GM19351 (cell line): ENCODE data around the gene SAT1.

ENCODE experiments used
- ATAC-seq: cut with Tn5 transposase; IDR thresholded peaks from one replicate; pipeline ENCODE4 v1.9.1; 2021; ENCODE audit warnings: mild to moderate bottlenecking, moderate library complexity; ENCODE audit not compliant: unreplicated experiment

The SAT1 gene

DNA sequence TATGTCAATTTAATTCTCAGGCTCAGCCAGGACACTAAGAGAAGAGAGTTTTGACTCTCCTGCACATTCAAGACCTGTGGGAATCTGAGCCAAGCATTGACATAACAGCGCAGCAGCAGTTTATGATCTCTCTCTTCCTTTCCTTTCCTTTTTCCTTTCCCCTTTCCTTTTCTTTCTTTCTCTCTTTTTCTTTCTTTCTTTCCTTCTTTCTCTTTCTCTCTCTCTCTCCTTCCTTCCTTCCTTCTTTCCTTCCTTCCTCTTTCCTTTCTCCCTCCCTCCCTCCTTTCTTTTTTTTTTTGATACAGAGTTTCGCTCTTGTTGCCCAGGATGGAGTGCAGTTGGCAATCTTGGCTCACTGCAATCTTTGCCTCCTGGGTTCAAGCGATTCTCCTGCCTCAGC, 21.6 kb downstream of the SAT1 start:
- no peak for ATAC-seq

DNA sequence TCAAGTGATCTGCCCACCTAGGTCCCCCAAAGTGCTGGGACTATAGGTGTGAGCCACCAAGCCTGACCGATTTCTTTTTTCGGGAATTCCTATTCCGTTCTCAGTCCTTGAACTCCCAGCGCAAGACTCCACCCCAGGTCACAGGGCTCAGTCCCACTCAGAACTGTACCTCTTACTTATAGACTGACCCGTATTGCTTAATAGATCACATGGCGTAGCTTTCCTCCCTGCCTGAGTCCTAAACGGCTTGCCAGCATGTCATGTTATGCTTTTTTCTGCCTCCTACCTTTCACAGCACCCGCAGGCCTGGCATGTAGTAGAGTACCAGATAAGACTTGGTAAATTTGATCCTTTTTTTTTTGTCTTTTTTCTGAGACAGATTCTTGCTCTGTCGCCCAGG, 22.4 kb downstream of the SAT1 start:
- no peak for ATAC-seq

DNA sequence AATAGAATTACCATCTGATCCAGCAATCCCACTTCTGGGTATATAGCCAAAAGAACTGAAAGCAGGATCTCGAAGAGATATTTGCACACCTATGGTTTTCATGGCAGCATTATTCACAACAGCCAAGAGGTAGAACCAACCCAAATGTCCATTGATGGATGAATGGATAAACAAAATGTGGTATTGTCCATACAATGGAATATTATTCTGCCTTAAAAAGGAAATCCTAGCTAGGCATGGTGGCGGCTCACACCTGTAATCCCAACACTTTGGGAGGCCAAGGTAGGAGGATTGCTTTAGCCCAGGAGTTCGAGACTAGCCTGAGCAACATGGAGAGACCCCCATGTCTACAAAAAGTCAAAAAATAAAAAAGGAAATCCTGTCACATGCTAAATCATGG, 27.3 kb downstream of the SAT1 start:
- ATAC-seq = no peak

DNA sequence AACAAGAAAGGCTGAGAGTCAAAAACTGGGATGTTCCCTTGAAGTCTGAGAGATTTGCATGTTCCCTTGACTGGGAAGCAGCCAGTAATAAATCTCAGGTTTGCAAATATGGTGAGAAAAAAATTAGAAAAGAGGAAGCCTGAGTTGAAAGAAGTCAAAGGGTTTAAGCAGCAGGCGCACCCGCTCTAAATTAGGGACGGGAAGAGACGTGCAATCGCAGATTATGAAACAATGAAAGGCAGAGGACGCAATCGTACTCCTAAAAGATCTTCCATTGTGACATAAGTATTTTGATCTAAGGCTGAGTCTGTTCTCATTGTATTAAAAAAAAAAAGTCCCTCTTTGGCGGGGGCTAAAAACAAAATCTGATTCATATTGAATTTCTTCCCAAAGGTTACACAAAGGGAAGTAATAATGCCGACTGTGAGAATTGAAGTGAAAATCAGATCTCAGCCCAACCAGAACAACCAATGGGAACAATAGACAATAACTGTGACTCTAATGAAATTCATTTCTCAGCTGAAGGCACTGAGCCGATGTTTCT, 28.2 kb downstream of the SAT1 start:
- no peak for ATAC-seq

DNA sequence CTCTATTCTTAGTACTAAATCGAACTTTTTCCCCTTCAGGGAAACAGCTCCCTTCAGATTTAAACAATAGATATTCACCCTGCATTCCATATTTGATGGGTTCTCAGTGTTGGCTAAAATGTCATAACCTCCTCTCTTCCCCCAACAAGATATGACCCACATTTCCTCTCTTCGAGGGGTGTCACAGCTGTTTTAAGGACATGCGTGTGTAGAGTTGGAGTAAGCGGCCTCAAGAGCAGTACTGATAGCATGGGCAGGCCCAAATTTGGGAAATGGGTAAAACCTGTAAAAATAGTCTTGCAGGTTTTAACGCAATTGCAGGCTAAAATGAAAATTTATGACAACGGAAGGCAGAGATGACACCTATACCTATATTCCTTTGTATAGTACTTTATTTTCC, 28.7 kb downstream of the SAT1 start:
- no peak for ATAC-seq

DNA sequence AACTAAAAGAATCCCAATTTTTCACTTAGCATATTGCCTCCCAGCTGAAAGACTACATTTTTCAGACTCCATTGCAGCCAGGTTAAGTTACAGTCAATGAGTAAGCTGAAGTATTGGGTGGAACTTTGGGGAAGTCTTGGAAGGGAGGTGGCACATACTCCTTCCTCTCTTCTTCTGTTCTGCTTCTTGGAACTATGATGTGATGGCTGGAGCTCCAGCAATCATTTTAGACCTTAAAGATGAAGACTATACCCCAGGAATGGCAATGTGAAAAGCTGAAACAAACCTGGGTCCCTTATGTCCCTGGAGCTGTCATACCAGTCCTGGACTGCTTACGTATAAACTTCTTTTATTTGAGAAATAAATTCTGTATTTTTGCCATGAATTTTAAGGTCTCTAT, 30.8 kb downstream of the SAT1 start:
- ATAC-seq = no peak

DNA sequence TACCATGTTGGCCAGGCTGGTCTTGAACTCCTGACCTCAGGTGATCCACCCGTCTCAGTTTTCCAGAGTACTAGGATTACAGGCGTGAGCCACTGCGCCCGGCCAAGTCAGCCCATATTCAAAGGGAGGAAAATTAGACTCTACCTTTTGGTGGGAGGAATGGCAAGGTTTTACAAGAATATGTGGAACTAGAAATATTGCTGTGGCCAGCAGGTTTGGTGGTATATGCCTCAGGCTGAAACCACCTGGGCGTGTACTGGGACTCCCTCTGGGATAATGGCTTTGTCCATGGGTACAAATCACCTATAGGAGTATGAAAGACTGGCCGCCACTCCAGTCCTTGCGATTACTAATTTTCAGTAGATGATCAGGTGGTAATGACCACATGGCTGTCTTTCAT, 32.4 kb downstream of the SAT1 start:
- ATAC-seq = no peak

DNA sequence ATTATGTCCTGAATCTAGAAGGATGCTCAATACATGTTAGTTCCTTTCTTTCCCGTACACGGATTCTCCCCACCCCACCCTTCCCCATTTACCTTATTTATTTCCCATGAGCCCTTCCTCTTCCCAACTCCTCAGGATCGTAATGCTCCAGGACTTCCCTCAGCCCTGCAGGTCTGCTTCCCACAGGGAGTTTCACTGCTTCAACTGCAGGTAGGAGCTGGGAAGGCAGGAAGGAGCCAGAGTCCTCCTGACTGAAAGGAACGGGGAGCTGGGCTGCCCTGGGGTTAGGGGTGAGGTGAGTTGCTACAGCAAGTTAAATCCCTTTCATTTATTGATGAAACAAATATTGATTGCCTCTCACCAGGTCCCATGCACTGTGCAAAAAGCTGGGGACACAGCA, 33.2 kb downstream of the SAT1 start:
- no peak for ATAC-seq

DNA sequence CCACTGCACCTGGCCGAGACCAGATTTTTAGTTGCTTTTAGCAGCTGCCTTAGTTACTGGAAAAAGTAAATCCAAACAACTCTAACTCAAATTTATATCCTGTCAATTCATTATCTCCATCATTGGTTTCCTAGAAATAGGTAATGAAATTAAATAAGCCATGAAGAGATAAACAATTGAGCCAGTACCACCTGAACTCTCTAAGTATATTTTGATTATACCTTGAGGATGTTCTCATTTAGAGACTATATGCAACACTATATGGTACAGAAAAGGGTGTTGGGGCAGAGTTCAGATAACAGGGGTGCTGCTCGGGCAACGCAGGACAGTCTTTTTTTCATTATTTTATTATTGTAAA, 35.0 kb downstream of the SAT1 start:
- no peak for ATAC-seq

DNA sequence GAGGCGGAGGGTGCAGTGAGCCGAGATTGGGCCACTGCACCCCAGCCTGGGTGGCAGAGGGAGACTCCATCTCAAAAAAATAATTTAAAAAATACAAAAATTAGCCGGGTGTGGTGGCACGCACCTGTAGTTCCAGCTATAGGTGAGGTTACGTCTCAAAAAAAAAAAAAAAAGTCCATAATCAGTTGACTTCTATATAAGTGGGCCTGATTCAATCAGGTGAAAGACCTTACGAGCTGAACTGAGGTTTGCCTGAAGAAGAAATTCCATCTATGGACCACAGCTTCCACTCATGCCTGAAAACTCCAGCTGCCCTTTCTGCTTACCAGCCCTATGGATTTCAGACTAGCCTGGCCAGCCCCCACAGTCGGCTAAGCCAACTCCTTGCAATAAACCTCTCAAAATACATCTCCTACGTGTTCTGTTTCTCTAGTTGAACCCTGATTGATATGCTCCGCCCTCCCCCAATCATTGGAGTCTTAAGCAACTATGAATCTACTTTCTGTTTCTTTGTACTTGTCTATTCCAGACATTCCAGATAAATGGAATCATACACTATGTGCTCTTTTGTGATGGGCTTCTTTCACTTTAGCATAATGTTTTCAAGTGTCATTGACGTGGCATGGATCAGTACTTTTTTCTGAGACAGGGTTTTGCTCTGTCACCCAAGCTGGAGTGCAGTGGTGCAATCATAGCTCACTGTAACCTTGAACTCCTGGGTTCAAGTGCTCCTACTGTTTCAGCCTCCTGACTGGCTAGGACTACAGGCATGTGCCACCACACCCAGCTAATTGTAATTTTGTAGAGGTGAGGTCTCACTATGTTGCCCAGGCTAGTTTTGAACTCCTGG, 36.6 kb downstream of the SAT1 start:
- ATAC-seq = no peak

DNA sequence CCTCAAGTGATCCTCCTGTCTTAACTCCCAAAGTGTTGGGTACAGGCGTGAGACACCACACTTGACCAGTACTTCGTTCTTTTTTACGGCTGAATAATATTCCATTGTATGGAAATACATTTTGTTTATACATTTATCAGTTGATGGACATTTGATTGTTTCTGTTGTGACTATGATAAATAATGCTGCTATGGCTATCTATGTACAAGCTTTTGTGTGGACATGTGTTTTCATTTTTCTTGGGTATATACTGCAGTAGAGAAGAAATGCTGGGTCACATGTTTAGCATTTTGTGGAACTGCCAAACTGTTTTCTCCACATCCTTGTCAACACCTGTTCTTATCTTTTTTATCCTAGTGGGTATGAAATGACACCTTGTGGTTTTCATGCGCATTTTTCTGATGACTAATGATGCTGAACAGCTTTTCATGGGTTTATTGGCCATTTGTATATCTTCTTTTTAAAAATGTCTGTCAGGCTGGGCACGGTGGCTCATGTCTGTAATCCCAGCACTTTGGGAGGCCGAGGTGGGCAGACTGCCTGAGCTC, 37.3 kb downstream of the SAT1 start:
- ATAC-seq = no peak

DNA sequence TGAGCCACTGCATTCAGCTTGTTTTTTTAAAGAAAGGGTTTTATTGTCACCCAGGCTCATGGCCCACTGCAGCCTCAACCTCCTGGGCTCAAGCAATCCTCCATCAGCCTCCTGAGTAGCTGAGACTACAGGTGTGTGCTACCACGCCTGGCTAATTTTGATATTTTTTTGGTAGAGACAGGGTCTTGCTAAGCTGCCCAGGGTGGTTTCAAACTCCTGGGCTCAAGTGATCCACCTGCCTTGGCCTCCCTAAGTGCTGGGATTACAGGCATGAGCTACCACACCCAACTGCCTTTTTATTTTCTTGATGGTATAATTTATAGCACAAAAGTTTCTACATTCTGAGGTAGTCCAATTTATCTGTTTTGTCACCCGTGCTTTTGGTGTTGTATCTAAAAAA, 38.9 kb downstream of the SAT1 start:
- no peak for ATAC-seq

DNA sequence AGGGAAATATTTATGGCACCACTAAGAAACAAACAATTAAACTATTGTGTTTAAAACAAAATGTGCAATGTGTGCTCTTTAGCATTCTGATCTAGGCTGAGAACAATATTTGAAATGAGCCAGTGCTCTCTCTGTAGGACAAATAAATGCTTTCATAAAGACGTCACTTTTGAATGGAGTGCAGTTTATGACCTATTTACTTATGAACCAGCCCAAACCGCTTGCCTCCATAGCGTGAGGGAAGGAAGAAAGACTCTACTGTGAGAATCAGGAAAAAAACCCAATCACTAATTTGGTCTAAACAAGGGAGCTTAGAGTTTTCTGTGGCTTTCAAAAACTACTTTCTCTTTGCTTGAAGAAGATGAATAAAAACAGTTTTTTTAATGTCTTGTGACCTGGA, 39.4 kb downstream of the SAT1 start:
- ATAC-seq = no peak

DNA sequence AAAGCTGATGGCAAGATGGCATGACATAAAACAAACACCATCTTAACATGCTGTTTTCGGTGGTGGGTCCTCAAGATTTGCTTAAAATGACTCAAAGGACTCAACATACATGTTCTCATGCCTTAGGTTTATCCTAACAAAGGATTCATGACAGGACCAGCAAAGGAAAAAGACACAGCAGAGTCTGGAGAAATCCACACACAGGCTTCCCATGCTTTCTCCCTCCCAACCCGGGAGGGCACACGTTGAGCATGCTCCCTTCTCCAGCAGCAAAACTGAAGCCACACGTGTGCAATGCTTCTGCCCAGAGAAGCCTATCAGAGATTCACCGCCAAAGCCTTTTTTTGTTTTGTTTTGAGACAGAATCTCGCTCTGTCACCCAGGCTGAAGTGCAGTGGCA, 39.9 kb downstream of the SAT1 start:
- no peak for ATAC-seq

DNA sequence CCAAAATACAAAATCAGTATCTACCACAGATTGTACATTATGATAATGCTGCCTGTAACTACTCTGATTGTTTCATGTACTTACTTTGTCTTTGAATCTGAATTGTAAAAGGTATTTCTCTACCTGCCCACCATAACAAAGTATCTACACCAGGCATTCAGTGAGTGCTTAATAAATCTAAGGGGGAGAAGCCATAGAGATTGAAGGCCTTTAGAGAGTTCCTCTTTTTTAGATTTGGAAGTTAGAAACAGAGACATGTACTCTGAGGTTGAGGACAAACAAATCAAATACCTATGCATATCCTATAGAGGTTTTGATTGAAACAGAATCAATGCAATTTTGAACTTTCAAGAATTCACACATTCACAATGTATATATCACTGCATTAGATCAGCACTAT, 42.7 kb downstream of the SAT1 start:
- no peak for ATAC-seq

DNA sequence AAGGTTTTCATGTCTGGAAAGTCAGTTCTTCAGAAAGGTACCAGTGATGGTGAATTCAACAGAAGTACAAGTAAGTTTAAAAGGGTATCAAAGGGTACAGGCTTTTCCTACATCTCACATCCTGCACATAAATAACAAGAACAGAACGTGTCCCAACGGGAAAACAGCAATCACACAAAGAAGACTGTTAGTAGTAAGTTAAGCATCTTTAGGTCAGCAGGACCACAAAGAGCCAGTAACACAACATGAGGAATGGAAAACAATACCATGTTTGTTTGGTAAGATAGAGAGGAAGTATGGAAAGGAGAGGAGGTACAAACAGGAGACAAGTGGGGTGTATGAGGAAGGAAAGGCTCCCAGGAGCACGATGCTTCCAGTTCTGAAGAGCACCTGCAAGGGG, 43.2 kb downstream of the SAT1 start:
- ATAC-seq = no peak

DNA sequence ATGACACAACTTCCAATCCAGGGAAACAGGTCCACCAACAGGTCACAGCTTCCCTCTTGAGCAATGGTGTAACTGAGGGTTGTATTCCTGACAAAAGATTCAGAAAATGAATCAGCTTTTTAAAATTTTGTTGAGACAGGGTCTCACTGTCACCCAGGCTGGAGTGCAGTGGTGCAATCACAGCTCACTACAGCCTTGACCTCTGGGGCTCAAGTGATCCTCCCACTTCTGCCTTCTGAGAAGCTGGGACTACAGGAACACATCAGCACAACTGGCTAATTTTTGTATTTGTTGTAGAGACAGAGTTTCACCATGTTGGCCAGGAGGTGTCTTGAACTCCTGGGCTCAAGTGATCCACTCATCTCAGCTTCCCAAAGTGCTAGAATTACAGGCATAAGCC, 43.7 kb downstream of the SAT1 start:
- no peak for ATAC-seq

DNA sequence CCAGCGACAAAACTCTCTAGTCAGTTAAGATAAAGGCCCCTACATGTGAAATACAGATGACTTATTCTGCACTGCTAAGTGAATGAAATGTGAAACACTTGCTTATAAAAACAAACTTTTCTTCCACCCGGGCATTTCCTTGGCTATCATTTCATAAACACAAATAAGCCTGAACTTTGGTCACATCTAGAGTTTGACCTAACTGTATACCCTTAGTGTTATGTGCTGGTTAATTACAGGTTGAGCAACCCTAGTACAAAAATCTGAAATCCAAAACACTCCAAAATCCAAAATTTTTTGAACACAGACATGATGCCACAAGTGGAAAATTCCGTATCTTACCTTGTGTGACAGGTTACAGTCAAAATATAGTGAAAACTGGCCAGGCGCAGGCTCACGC, 45.9 kb downstream of the SAT1 start:
- no peak for ATAC-seq

DNA sequence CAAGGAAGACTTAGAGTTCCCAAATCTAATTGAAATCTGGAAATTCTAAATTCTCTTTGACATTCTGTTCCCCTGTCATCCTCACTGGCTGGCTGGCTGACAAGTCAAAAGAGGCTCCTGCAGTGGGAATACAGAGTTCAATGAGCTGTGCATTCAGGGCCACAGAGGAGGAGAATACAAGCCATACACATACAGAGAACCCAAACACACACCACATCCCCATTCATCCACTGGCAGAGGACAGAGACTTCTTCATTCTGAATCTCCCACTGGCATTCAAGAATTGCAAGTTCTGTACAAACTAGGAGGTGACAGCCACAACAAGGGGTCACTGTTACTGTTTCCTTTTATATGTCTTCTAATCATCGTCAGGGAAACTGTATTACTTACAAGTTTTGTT, 49.7 kb downstream of the SAT1 start:
- ATAC-seq = no peak
